A673 (cell line): ENCODE results near the gene MIGA2.

Experiments
- EZH2 ChIP-seq: fragments of 200-600 bp; sonication (generic); IDR thresholded peaks from 2 replicates; pipeline ENCODE4 v1.6.1; 2017; ENCODE audit warnings: borderline replicate concordance, low read depth, mild to moderate bottlenecking, mixed read lengths, antibody characterized with exemption, low read length; ENCODE audit not compliant: poor library complexity, severe bottlenecking
- TF ChIP-seq, protein P1 (sequence below): fragments of 300-800, 200-600 bp; sonication (generic); conservative IDR thresholded peaks from 2 replicates; pipeline ENCODE4 v1.5.1; 2017; ENCODE audit warnings: low read depth, mild to moderate bottlenecking, antibody characterized with exemption, low read length, moderate library complexity, mixed read lengths

DNA sequence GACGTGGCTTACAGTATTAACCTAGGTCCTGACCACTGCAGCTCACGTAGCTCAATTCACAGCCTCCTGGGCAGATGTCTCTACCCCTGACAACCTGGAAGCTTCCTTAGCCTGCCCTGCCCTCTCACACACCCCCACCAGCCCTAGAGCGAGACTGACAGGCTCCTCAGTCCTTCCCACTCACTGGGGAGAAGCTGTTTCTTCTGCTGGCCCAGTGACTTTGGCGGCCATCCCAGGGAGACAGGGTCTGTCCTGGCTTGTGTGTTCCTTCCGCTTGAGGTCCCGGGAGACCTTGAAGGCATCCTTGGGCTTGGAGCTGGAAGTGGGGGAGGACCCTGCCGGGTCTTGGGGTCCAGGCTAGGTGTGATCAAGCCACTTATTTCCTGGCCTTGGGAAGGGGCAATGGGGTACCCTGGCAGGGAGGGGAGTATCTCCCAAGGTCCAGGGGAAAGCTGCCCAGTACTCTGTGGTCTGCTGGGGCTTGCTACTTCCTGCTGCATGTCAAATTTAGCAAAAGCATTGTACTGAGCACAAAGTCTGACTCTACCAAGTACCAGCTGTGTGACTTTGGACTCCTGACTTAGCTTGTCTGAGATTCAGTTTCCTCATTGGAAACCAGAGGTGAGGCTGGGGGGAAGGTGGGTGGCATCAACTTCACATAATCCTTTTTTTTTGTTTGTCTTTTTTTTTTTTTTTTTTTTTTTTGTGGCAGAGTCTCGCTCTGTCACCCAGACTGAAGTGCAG, 1.9 kb downstream of the MIGA2 start:
- TF ChIP-seq, protein P1, sequence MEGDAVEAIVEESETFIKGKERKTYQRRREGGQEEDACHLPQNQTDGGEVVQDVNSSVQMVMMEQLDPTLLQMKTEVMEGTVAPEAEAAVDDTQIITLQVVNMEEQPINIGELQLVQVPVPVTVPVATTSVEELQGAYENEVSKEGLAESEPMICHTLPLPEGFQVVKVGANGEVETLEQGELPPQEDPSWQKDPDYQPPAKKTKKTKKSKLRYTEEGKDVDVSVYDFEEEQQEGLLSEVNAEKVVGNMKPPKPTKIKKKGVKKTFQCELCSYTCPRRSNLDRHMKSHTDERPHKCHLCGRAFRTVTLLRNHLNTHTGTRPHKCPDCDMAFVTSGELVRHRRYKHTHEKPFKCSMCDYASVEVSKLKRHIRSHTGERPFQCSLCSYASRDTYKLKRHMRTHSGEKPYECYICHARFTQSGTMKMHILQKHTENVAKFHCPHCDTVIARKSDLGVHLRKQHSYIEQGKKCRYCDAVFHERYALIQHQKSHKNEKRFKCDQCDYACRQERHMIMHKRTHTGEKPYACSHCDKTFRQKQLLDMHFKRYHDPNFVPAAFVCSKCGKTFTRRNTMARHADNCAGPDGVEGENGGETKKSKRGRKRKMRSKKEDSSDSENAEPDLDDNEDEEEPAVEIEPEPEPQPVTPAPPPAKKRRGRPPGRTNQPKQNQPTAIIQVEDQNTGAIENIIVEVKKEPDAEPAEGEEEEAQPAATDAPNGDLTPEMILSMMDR, result no peak
- TF ChIP-seq EZH2, result no peak
